Mesendoderm (in vitro differentiated cells): ENCODE measurements around the gene SP1.
A peak's percentile ranks its signal among the peaks of the same experiment; 100 is the strongest.
"Not testable (repeated sequence)": the region's sequence is repeated elsewhere in the genome, so short reads cannot be mapped to it uniquely, and the experiment has no call there.

Experiments
- DNase-seq: peaks from one replicate; pipeline ENCODE4 v3.0.0; 2013
- H2AK5ac ChIP-seq: 2 replicates; pipeline ENCODE4 v1.6.1; 2013; ENCODE audit warnings: low read length, inconsistent platforms
- H2BK120ac ChIP-seq: 2 replicates; pipeline ENCODE4 v1.6.1; 2013; ENCODE audit warnings: low read depth, mild to moderate bottlenecking, low read length, moderate library complexity, mixed read lengths
- H2BK15ac ChIP-seq: replicated peaks from 2 replicates; pipeline ENCODE4 v1.6.1; 2013; ENCODE audit warnings: low read depth, mild to moderate bottlenecking, moderate library complexity
- H2BK5ac ChIP-seq: 2 replicates; pipeline ENCODE4 v1.6.1; 2013; ENCODE audit warnings: low read length, inconsistent platforms
- H3K18ac ChIP-seq: 2 replicates; pipeline ENCODE4 v1.6.1; 2013; ENCODE audit warnings: mild to moderate bottlenecking, low read length, mixed read lengths
- H3K23ac ChIP-seq: one replicate; pipeline ENCODE4 v1.6.1; 2013; ENCODE audit warnings: low read length
- H3K27ac ChIP-seq: 2 replicates; pipeline ENCODE4 v1.5.1; 2013; ENCODE audit warnings: low read depth, mild to moderate bottlenecking, inconsistent platforms, low read length, moderate library complexity
- H3K27me3 ChIP-seq: 2 replicates; pipeline ENCODE4 v1.6.1; 2013; ENCODE audit warnings: low read length, control low read depth, mild to moderate bottlenecking, inconsistent platforms; ENCODE audit not compliant: insufficient read depth, poor library complexity
- H3K36me3 ChIP-seq: 2 replicates; pipeline ENCODE4 v1.6.1; 2013; ENCODE audit warnings: low read length, inconsistent platforms; ENCODE audit not compliant: control insufficient read depth, insufficient read depth
- H3K4ac ChIP-seq: one replicate; pipeline ENCODE4 v1.6.1; 2013; ENCODE audit warnings: low read depth, mild to moderate bottlenecking, low read length, moderate library complexity
- H3K4me1 ChIP-seq: 2 replicates; pipeline ENCODE4 v1.6.1; 2013; ENCODE audit warnings: low read depth, low read length, inconsistent platforms; ENCODE audit not compliant: control insufficient read depth
- H3K4me2 ChIP-seq: 2 replicates; pipeline ENCODE4 v1.6.1; 2013; ENCODE audit warnings: low read length
- H3K4me3 ChIP-seq: 2 replicates; pipeline ENCODE4 v1.5.1; 2013; ENCODE audit warnings: mild to moderate bottlenecking, low read length
- H3K56ac ChIP-seq: one replicate; pipeline ENCODE4 v1.6.1; 2013; ENCODE audit warnings: low read length
- H3K79me1 ChIP-seq: 2 replicates; pipeline ENCODE4 v1.6.1; 2013; ENCODE audit warnings: low read length, inconsistent platforms
- H3K79me2 ChIP-seq: 2 replicates; pipeline ENCODE4 v1.6.1; 2013; ENCODE audit warnings: mild to moderate bottlenecking, low read length; ENCODE audit not compliant: control insufficient read depth, insufficient read depth
- H3K9ac ChIP-seq: 2 replicates; pipeline ENCODE4 v1.6.1; 2013; ENCODE audit warnings: low read length, inconsistent platforms
- H4K5ac ChIP-seq: one replicate; pipeline ENCODE4 v1.6.1; 2013; ENCODE audit warnings: low read length
- H4K8ac ChIP-seq: one replicate; pipeline ENCODE4 v1.6.1; 2013; ENCODE audit warnings: low read depth, mild to moderate bottlenecking, control low read depth, low read length, moderate library complexity
- WGBS: extraction: QIAGEN DNeasy Blood & Tissue Kit; methylation state at CpG from one replicate; pipeline ENCODE4 v1.1.7; 2013; ENCODE audit warnings: low lambda C conversion rate, missing lambda C conversion rate; ENCODE audit not compliant: insufficient coverage; ENCODE audit errors: extremely low coverage; 5-methylcytosine and 5-hydroxymethylcytosine counted together

Gene SP1

DNA sequence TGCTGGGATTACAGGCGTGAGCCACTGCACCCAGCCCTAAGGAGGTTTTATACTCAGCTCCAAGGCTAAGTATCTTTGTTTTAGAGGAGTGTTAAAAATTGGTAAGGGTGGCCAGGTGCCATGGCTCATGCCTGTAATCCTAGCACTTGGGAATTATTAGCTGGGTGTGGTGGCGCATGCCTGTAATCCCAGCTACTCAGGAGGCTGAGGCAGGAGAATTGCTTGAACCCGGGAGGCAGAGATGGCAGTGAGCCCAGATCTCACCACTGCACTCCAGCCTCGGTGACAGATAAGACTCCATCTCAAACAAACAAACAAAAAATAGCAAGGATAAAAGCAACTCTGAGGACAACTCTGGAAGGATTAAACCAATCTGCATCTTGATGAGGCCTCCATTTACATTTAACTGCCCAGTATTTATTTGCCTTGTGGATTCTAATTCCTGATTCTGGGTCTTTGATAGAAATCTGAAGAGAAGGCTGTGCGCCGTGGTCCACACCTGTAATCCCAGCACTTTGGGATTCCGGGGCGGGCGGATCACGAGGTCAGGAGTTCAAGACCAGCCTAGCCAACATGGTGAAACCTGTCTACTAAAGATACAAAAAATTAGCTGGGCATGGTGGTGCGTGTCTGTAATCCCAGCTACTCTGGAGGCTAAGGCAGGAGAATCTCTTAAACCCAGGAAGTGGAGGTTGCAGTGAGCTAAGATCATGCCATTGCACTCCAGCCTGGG lies 64.8 kb downstream of the SP1 start:
- WGBS, result no CpG with 5 or more reads among the region's 11 CpGs
- H3K23ac ChIP-seq, H4K8ac ChIP-seq, H3K79me1 ChIP-seq, DNase-seq, H3K4me1 ChIP-seq, H2BK120ac ChIP-seq, H2BK15ac ChIP-seq, H3K56ac ChIP-seq, H2BK5ac ChIP-seq, H4K5ac ChIP-seq, H3K9ac ChIP-seq, H3K27ac ChIP-seq, H3K4me3 ChIP-seq, H2AK5ac ChIP-seq, H3K4ac ChIP-seq, H3K36me3 ChIP-seq, H3K27me3 ChIP-seq, H3K18ac ChIP-seq, H3K4me2 ChIP-seq: not testable (repeated sequence)
- H3K79me2 ChIP-seq, result peaks cover 10% of the 10 kb centered on the region

DNA sequence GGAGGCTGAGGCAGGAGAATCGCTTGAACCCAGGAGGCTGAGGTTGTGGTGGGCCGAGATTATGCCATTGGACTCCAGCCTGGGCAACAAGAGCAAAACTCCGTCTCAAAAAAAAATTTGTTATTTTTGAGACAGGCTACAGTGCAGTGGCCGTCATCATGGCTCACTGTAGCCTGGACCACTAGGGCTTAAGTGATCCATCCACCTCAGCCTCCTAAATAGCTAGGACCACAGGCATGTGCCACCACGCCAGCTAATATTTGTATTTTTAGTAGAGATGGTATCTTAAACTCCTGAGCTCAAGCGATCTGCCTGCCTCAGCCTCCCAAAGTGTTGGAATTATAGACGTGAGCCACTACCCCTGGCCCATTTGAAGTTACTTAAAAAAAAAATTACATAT lies 71.0 kb downstream of the SP1 start:
- H3K27me3 ChIP-seq, result no peaks in the 10 kb centered on the region
- no CpG with 5 or more reads among the region's 7 CpGs for WGBS
- H3K79me1 ChIP-seq, result peaks cover 10% of the 10 kb centered on the region
- H4K5ac ChIP-seq, result no peak overlapping the region
- no peak overlapping the region for H3K23ac ChIP-seq
- H4K8ac ChIP-seq, result no peak overlapping the region
- no peak overlapping the region for H3K4ac ChIP-seq
- H3K36me3 ChIP-seq, result peaks cover 11% of the 10 kb centered on the region
- no peak overlapping the region for H3K9ac ChIP-seq
- DNase-seq, result no peak
- no peak overlapping the region for H3K27ac ChIP-seq
- peaks cover 35% of the 10 kb centered on the region for H3K79me2 ChIP-seq
- no peak overlapping the region for H2AK5ac ChIP-seq
- H3K4me3 ChIP-seq, result no peak overlapping the region
- H3K18ac ChIP-seq, result no peak overlapping the region
- no peak overlapping the region for H3K56ac ChIP-seq
- H3K4me1 ChIP-seq, result peaks cover 4% of the 10 kb centered on the region
- no peak overlapping the region for H2BK15ac ChIP-seq
- no peak overlapping the region for H3K4me2 ChIP-seq
- no peak overlapping the region for H2BK5ac ChIP-seq
- no peak overlapping the region for H2BK120ac ChIP-seq

DNA sequence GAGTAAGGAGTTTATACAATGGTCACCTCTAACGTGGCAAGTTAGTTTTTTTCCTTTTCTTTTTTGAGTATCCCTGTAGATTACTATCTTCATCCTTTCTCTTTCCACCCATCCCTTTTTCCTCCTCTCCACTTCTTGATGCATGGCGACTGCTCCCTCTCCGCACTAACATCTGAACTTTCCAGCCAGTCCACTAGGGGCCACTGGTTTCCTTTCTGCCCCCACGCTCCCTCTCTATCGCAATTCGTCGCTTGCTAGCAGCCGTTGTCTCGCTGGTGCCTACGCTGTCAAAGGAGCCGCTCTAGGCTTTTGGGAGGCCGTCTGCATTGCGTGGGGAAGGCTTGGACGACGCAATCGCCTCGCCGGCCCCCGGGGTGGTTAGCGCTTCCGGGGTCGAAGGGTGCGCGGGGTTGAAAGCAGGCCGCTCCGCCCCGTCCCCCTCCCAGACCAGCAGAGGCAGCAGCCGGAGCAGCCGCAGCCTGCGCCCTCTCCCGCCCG lies 71.7 kb downstream of the SP1 start, which contains the start of gene PCBP2:
Gene PCBP2, plus strand, starts transcription at position 442 of the 498 bp plus-strand sequence. CDS start 2,699 bp downstream, outside the sequence.
- H2BK15ac ChIP-seq, result no peak within 1 kb of the TSS
- H2BK120ac ChIP-seq, result no peak within 1 kb of the TSS
- peaks cover 14% of the 10 kb centered on the region for H3K36me3 ChIP-seq
- peak within 1 kb of the TSS; percentile 96 for H3K27ac ChIP-seq
- peak within 1 kb of the TSS; percentile 94 for H3K18ac ChIP-seq
- peak within 1 kb of the TSS; percentile 23 for H4K5ac ChIP-seq
- peak within 1 kb of the TSS; percentile 100 for H3K4me3 ChIP-seq
- peak within 1 kb of the TSS; percentile 96 for H2BK5ac ChIP-seq
- H3K79me1 ChIP-seq, result peaks cover 13% of the 10 kb centered on the region
- H3K4me1 ChIP-seq, result peaks cover 4% of the 10 kb centered on the region
- H3K9ac ChIP-seq, result peak within 1 kb of the TSS; percentile 100
- H3K4ac ChIP-seq, result peak within 1 kb of the TSS; percentile 99
- H3K27me3 ChIP-seq, result no peaks in the 10 kb centered on the region
- DNase-seq, result peak; percentile 100
- H3K4me2 ChIP-seq, result peak within 1 kb of the TSS; percentile 97
- H3K23ac ChIP-seq, result peak within 1 kb of the TSS; percentile 80
- WGBS, result no CpG with 5 or more reads among the region's 32 CpGs
- H3K56ac ChIP-seq, result peak within 1 kb of the TSS; percentile 99
- H2AK5ac ChIP-seq, result no peak within 1 kb of the TSS
- H3K79me2 ChIP-seq, result peaks cover 38% of the 10 kb centered on the region
- H4K8ac ChIP-seq, result no peak within 1 kb of the TSS

DNA sequence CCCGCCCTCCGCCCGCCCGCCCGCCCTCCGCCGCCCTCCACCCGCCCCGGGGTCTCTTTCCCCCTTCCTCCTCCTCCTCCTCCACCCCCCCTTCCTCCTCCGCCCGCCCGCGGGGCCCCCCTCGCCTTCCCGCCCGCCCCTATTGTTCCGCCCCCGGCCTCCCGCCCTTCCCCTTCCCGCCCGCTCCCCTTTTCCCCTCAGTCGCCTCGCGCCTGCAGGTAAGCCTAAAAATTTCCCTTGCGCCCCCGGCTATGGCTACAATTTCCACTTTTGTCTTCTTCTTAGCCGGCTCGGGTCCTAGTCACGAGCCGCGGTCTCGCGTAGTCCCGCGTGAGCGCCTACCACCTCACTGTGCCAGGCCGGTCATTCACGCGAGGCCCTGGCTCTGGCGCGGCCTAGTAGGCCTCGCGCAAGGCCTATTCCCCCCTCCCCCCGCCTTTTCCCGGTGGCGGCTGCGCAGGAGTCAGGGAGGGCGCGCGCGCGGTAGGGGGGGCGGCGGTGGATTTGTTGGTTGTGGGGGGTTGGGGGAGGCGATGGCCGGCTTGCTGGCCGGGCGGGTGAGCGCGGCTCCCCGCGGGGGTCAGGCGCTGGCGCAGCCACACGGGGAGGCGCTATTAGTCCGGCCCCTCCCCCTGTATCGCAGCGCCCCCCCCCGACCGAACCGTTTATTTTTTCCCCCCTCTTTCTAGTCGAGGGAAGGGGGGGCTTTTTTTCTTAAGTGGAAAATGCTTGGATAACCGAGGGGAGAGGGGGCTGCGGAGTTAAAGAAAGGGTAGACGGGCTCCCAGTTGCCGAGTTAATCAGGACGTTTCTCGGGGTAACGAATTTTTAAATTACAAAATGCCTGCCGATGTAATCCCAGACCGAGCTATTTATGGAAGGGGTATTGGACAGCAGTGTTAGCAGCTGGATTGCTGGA lies 72.4 kb downstream of the SP1 start:
- Histone ChIP-seq H3K23ac (peak overlapping the region; percentile 80), H3K4me3 (peak overlapping the region; percentile 100), H4K8ac (no peak overlapping the region), H3K4me1 (peaks cover 4% of the 10 kb centered on the region), H2AK5ac (no peak overlapping the region), H3K36me3 (peaks cover 18% of the 10 kb centered on the region), H2BK120ac (no peak overlapping the region), H3K9ac (peak overlapping the region; percentile 100), H3K4ac (peak overlapping the region; percentile 99), H2BK5ac (peak overlapping the region; percentile 96), H4K5ac (peak overlapping the region; percentile 23), H3K27ac (peak overlapping the region; percentile 96), H3K56ac (peak overlapping the region; percentile 99), H3K79me2 (peaks cover 45% of the 10 kb centered on the region), H3K4me2 (peak overlapping the region; percentile 97), H3K18ac (peak overlapping the region; percentile 94), H3K79me1 (peaks cover 16% of the 10 kb centered on the region), H2BK15ac (no peak overlapping the region), H3K27me3 (no peaks in the 10 kb centered on the region)
- no CpG with 5 or more reads among the region's 82 CpGs for WGBS
- peak; percentile 93 for DNase-seq

DNA sequence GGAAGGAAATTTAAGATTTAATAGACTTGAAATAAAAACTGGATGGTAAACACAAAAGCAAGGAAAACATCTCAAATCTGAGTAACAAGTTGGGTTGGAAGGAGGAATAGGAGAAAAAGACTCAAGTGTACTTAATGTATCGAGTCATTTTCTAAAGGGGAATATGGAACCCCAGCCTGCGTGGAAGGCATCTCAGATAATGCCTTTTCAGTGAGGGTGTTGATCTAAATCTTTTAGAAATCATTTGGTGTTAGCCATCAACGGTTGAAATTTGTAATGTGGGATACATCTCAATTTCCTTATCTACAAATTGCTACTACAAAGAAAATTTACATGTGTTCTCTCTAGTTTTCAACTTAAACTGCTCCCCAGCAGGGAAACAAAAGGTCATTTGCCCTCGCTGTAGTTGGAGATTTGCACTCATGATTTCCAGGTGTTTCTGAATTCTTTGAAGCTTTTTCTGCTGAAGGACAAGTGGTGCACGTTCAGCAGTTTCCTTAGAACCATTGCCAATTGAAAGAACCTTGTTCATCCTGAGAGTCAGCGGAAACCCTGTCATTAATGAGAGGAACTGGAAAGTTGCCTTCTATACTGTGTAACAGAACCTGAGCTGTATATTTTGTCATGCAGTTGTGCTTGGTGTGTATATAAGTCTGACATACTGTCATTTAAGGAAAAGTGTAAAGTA lies 74.1 kb downstream of the SP1 start:
- Histone ChIP-seq H3K27ac (no peak overlapping the region), H4K5ac (no peak overlapping the region)
- WGBS, result no CpG with 5 or more reads among the region's 6 CpGs

More for the DNA sequence above, 74.1 kb downstream of the SP1 start:
- H3K4ac ChIP-seq, result no peak overlapping the region
- H3K4me1 ChIP-seq, result peaks cover 4% of the 10 kb centered on the region
- no peak overlapping the region for H4K8ac ChIP-seq
- peak overlapping the region; percentile 30 for H3K4me3 ChIP-seq
- no peak for DNase-seq
- H2BK120ac ChIP-seq, result no peak overlapping the region
- H3K79me1 ChIP-seq, result peaks cover 19% of the 10 kb centered on the region
- H3K79me2 ChIP-seq, result peaks cover 50% of the 10 kb centered on the region
- H3K23ac ChIP-seq, result no peak overlapping the region
- H3K18ac ChIP-seq, result no peak overlapping the region
- no peaks in the 10 kb centered on the region for H3K27me3 ChIP-seq
- H3K4me2 ChIP-seq, result peak overlapping the region; percentile 60
- peak overlapping the region; percentile 22 for H3K56ac ChIP-seq
- no peak overlapping the region for H2BK5ac ChIP-seq
- no peak overlapping the region for H2BK15ac ChIP-seq
- H3K9ac ChIP-seq, result peak overlapping the region; percentile 64
- H2AK5ac ChIP-seq, result no peak overlapping the region
- H3K36me3 ChIP-seq, result peaks cover 22% of the 10 kb centered on the region
